Sigmoid colon (tissue), 3 donors: Measurements from ENCODE around the gene RBM10.

ENCODE experiments used
- CTCF ChIP-seq, 4 experiments: fragments of 450-650 bp in 3 of 4; fragments of 200-600 bp in 1 of 4; IDR thresholded peaks; one replicate each; pipeline ENCODE4 v1.5.1; 2016 to 2019; ENCODE audit warnings: antibody characterized with exemption in 4 of 4, mild to moderate bottlenecking in 3 of 4, moderate library complexity in 2 of 4
- POLR2A ChIP-seq, 2 donors: fragments of 450-650 bp; IDR thresholded peaks; one replicate each; pipeline ENCODE4 v1.6.1; 2016; ENCODE audit warnings: antibody characterized with exemption in 2 of 2, mild to moderate bottlenecking in 2 of 2, moderate library complexity in 2 of 2

- TF ChIP-seq CTCF (IDR thresholded peaks at IDR 0.05) (no peak), POLR2A (IDR thresholded peaks at IDR 0.05) (no peak)
Observed at GRCh38 chrX:47209508-47210238, 64.7 kb downstream of the RBM10 start.
